Sigmoid colon (tissue), 4 donors: ENCODE results near the gene FRMPD4.

ENCODE experiments used
- EP300 ChIP-seq, 4 donors: sonication (generic); formaldehyde crosslinking; IDR thresholded peaks; one replicate each; pipeline ENCODE4 v1.6.1; 2017; ENCODE audit warnings: antibody characterized with exemption in 4 of 4
- POLR2A ChIP-seq, 2 donors: fragments of 450-650 bp; IDR thresholded peaks; one replicate each; pipeline ENCODE4 v1.6.1; 2016; ENCODE audit warnings: antibody characterized with exemption in 2 of 2, mild to moderate bottlenecking in 2 of 2, moderate library complexity in 2 of 2
- POLR2AphosphoS5 ChIP-seq, 4 donors: sonication (generic); formaldehyde crosslinking; IDR thresholded peaks; one replicate each; pipeline ENCODE4 v1.6.1; 2017; ENCODE audit warnings: antibody characterized with exemption in 4 of 4
- TF ChIP-seq, protein P1 (sequence below), 4 experiments: fragments of 450-650 bp in 3 of 4; fragments of 200-600 bp in 1 of 4; IDR thresholded peaks; one replicate each; pipeline ENCODE4 v1.5.1; 2016 to 2019; ENCODE audit warnings: antibody characterized with exemption in 4 of 4, mild to moderate bottlenecking in 3 of 4, moderate library complexity in 2 of 4

- TF ChIP-seq, protein P1, sequence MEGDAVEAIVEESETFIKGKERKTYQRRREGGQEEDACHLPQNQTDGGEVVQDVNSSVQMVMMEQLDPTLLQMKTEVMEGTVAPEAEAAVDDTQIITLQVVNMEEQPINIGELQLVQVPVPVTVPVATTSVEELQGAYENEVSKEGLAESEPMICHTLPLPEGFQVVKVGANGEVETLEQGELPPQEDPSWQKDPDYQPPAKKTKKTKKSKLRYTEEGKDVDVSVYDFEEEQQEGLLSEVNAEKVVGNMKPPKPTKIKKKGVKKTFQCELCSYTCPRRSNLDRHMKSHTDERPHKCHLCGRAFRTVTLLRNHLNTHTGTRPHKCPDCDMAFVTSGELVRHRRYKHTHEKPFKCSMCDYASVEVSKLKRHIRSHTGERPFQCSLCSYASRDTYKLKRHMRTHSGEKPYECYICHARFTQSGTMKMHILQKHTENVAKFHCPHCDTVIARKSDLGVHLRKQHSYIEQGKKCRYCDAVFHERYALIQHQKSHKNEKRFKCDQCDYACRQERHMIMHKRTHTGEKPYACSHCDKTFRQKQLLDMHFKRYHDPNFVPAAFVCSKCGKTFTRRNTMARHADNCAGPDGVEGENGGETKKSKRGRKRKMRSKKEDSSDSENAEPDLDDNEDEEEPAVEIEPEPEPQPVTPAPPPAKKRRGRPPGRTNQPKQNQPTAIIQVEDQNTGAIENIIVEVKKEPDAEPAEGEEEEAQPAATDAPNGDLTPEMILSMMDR (IDR thresholded peaks at IDR 0.05), result no peak
- no peak for TF ChIP-seq POLR2A (IDR thresholded peaks at IDR 0.05)
- TF ChIP-seq EP300 (IDR thresholded peaks at IDR 0.05), result no peak
- no peak for TF ChIP-seq POLR2AphosphoS5 (IDR thresholded peaks at IDR 0.05)
These were observed 265.3 kb downstream of the FRMPD4 start for GRCh38 chrX:12403474-12404082.
